Chondrocyte (in vitro differentiated cells): Measurements from ENCODE around the gene TMCO6. TPM values are rescaled to one million over a fixed set of nuclear protein-coding genes. Genes with fewer than 3 reads are reported as not detected.
"Not testable (repeated sequence)": the region's sequence is repeated elsewhere in the genome, so short reads cannot be mapped to it uniquely, and the experiment has no call there.

Experiments used
- DNase-seq: peaks from one replicate; pipeline ENCODE4 v3.0.0; 2021; ENCODE audit warnings: mixed read lengths, low spot score
- H3K27ac Mint-ChIP-seq: one replicate; pipeline ENCODE4 v1.8.0; 2021; ENCODE audit warnings: mild to moderate bottlenecking, moderate library complexity, mixed read lengths; ENCODE audit not compliant: unreplicated experiment
- H3K27me3 Mint-ChIP-seq: 2 replicates; pipeline ENCODE4 v1.8.0; 2021; ENCODE audit warnings: low read depth, mixed read lengths
- H3K36me3 Mint-ChIP-seq: 2 replicates; pipeline ENCODE4 v1.8.0; 2021; ENCODE audit warnings: low read depth, mixed read lengths
- H3K4me1 Mint-ChIP-seq: 2 replicates; pipeline ENCODE4 v1.8.0; 2021; ENCODE audit warnings: low read depth, mild to moderate bottlenecking, mixed read lengths
- H3K4me3 Mint-ChIP-seq: one replicate; pipeline ENCODE4 v1.8.0; 2021; ENCODE audit warnings: mild to moderate bottlenecking, moderate library complexity, mixed read lengths; ENCODE audit not compliant: unreplicated experiment
- H3K9me3 Mint-ChIP-seq: 2 replicates; pipeline ENCODE4 v1.8.0; 2021; ENCODE audit warnings: low read depth, mixed read lengths
- CTCF ChIP-seq: fragments of 200-600 bp; sonication (generic); IDR thresholded peaks from 2 replicates; pipeline ENCODE4 v1.5.0; 2021; ENCODE audit warnings: antibody characterized with exemption, mild to moderate bottlenecking, moderate library complexity
- total RNA-seq: library from RNA; stranded (reverse); gene quantifications from 3 replicates; pipeline ENCODE4 v1.2.1, GENCODE V29; 2021

Gene TMCO6
- total RNA-seq, 1 donor from 2014 or later, result 6.6 TPM

- Mint-ChIP-seq H3K27ac (no peak overlapping the region), H3K4me3 (no peak overlapping the region), H3K36me3 (peaks cover 3% of the 10 kb centered on the region), H3K27me3 (no peaks in the 10 kb centered on the region), H3K4me1 (peaks cover 26% of the 10 kb centered on the region), H3K9me3 (no peaks in the 10 kb centered on the region)
- no peak for DNase-seq
- no peak for TF ChIP-seq CTCF
Measured at GRCh38 chr5:140641716-140642115, 2.5 kb downstream of the TMCO6 start.

DNA sequence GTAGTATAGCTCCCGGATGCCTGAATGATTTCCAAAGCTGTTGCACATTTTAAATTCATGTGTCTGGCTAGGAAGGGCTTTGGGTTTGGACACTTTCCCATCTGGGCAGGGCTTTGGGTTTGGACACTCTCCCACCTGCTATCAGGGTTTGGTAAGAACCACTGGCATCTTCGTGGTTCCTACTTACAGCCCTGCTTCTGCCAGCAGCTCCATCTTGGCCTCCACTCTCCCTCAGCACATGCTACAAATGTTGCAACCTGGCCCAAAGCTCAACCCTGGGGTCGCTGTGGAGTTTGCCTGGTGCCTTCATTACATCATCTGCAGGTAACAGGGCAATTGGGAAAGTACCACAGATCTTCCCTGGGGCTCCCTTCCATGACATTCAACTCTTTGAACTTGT, 3.5 kb downstream of the TMCO6 start:
- Mint-ChIP-seq H3K4me3 (no peak overlapping the region), H3K27me3 (no peaks in the 10 kb centered on the region), H3K27ac (no peak overlapping the region), H3K4me1 (peaks cover 33% of the 10 kb centered on the region), H3K9me3 (no peaks in the 10 kb centered on the region), H3K36me3 (peaks cover 3% of the 10 kb centered on the region)
- TF ChIP-seq CTCF, result no peak
- DNase-seq, result no peak

GRCh38 chr5:140647042-140647419, 7.8 kb downstream of the TMCO6 start:
- H3K27me3 Mint-ChIP-seq, result no peaks in the 10 kb centered on the region
- H3K4me3 Mint-ChIP-seq, result peak overlapping the region; percentile 89
- no peak for DNase-seq
- no peak for TF ChIP-seq CTCF
- H3K36me3 Mint-ChIP-seq, result peaks cover 14% of the 10 kb centered on the region
- H3K4me1 Mint-ChIP-seq, result peaks cover 27% of the 10 kb centered on the region
- H3K27ac Mint-ChIP-seq, result peak overlapping the region; percentile 98
- no peaks in the 10 kb centered on the region for H3K9me3 Mint-ChIP-seq

GRCh38 chr5:140658870-140659269, 19.6 kb downstream of the TMCO6 start:
- no peak overlapping the region for H3K27ac Mint-ChIP-seq
- H3K4me3 Mint-ChIP-seq, result no peak overlapping the region
- H3K4me1 Mint-ChIP-seq, result peaks cover 7% of the 10 kb centered on the region
- H3K27me3 Mint-ChIP-seq, result no peaks in the 10 kb centered on the region
- no peaks in the 10 kb centered on the region for H3K9me3 Mint-ChIP-seq
- no peak for DNase-seq
- no peak for TF ChIP-seq CTCF
- peaks cover 56% of the 10 kb centered on the region for H3K36me3 Mint-ChIP-seq

- H3K4me1 Mint-ChIP-seq, result peaks cover 16% of the 10 kb centered on the region
- H3K9me3 Mint-ChIP-seq, H3K27ac Mint-ChIP-seq, DNase-seq, H3K4me3 Mint-ChIP-seq, H3K27me3 Mint-ChIP-seq: not testable (repeated sequence)
- peaks cover 44% of the 10 kb centered on the region for H3K36me3 Mint-ChIP-seq
Measured at GRCh38 chr5:140660371-140660770, 21.1 kb downstream of the TMCO6 start.

DNA sequence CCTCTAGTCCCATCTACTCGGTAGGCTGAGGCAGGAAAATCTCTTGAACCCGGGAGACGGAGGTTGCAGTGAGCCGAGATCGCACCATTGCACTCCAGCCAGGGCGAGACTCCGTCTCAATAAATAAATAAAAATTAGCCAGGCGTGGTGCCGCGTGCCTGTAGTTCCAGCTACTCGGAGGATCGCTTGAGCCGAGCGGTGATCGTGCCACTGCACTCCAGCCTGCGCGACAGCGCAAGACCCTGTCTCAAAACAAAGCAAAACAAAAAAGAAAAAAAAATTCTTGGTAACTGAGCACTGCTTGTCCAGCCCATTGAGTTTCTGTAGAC, 24.7 kb downstream of the TMCO6 start:
- H3K27me3 Mint-ChIP-seq, result no peaks in the 10 kb centered on the region
- no peaks in the 10 kb centered on the region for H3K9me3 Mint-ChIP-seq
- peaks cover 38% of the 10 kb centered on the region for H3K4me1 Mint-ChIP-seq
- H3K4me3 Mint-ChIP-seq, result peak overlapping the region; percentile 97
- no peak for TF ChIP-seq CTCF
- peaks cover 33% of the 10 kb centered on the region for H3K36me3 Mint-ChIP-seq
- H3K27ac Mint-ChIP-seq, result peak overlapping the region; percentile 99
- DNase-seq, result no peak
